Neural progenitor cell (in vitro differentiated cells): ENCODE measurements around the gene S100A4. TPM values are rescaled to one million over a fixed set of nuclear protein-coding genes. Genes with fewer than 3 reads are reported as not detected.

Experiments
- DNase-seq: peaks from one replicate; pipeline ENCODE4 v3.0.0-alpha.2; 2016; ENCODE audit warnings: low spot score
- H2AFZ ChIP-seq: fragments of 200-600 bp; sonication (generic); replicated peaks from 2 replicates; pipeline ENCODE4 v1.6.1; 2016; ENCODE audit warnings: antibody characterized with exemption
- H3F3A ChIP-seq: fragments of 200-600 bp; sonication (generic); 2 replicates; pipeline ENCODE4 v1.6.1; 2016; ENCODE audit warnings: antibody characterized with exemption, low read depth
- H3K27ac ChIP-seq: fragments of 200-600 bp; sonication (generic); 2 replicates; pipeline ENCODE4 v1.5.1; 2016; ENCODE audit warnings: mild to moderate bottlenecking
- H3K27me3 ChIP-seq: fragments of 200-600 bp; sonication (generic); 2 replicates; pipeline ENCODE4 v1.6.1; 2016; ENCODE audit warnings: mild to moderate bottlenecking, moderate library complexity
- H3K36me3 ChIP-seq: fragments of 200-600 bp; sonication (generic); 2 replicates; pipeline ENCODE4 v1.5.1; 2016
- H3K4me1 ChIP-seq: fragments of 200-600 bp; sonication (generic); 2 replicates; pipeline ENCODE4 v1.6.1; 2016; ENCODE audit warnings: mixed run types
- H3K4me2 ChIP-seq: fragments of 200-600 bp; sonication (generic); 2 replicates; pipeline ENCODE4 v1.6.1; 2016
- H3K4me3 ChIP-seq: fragments of 200-600 bp; sonication (generic); 2 replicates; pipeline ENCODE4 v1.5.1; 2016
- H3K79me2 ChIP-seq: fragments of 200-600 bp; sonication (generic); 2 replicates; pipeline ENCODE4 v1.6.1; 2016; ENCODE audit warnings: low read depth
- H3K9ac ChIP-seq: fragments of 200-600 bp; sonication (generic); 2 replicates; pipeline ENCODE4 v1.6.1; 2016
- H3K9me3 ChIP-seq: fragments of 200-600 bp; sonication (generic); 2 replicates; pipeline ENCODE4 v1.5.1; 2016; ENCODE audit warnings: low read depth
- H4K20me1 ChIP-seq: fragments of 200-600 bp; sonication (generic); 2 replicates; pipeline ENCODE4 v1.6.1; 2016; ENCODE audit warnings: low read depth
- H3K27ac Mint-ChIP-seq: 3 replicates; pipeline ENCODE4 v1.8.0; 2021; ENCODE audit warnings: mixed read lengths
- H3K27me3 Mint-ChIP-seq: 2 replicates; pipeline ENCODE4 v1.8.0; 2022; ENCODE audit warnings: low read depth, mild to moderate bottlenecking, inconsistent platforms, moderate library complexity, mixed read lengths; ENCODE audit not compliant: insufficient read depth
- H3K36me3 Mint-ChIP-seq: 3 replicates; pipeline ENCODE4 v1.8.0; 2021; ENCODE audit warnings: mixed read lengths
- H3K4me1 Mint-ChIP-seq: 3 replicates; pipeline ENCODE4 v1.8.0; 2021; ENCODE audit warnings: mixed read lengths
- H3K4me3 Mint-ChIP-seq: 3 replicates; pipeline ENCODE4 v1.8.0; 2021; ENCODE audit warnings: mild to moderate bottlenecking, moderate library complexity, mixed read lengths
- H3K9me3 Mint-ChIP-seq: 3 replicates; pipeline ENCODE4 v1.8.0; 2020; ENCODE audit warnings: mixed read lengths
- CTCF ChIP-seq: fragments of 200-600 bp; sonication (generic); IDR thresholded peaks from 2 replicates; pipeline ENCODE4 v1.5.1; 2017; ENCODE audit warnings: antibody characterized with exemption, mild to moderate bottlenecking
- EZH2 ChIP-seq: fragments of 200-600 bp; sonication (generic); IDR thresholded peaks from 2 replicates; pipeline ENCODE4 v1.6.1; 2017; ENCODE audit warnings: antibody characterized with exemption, mild to moderate bottlenecking, moderate library complexity
- EZH2phosphoT487 ChIP-seq: fragments of 200-600 bp; sonication (generic); IDR thresholded peaks from 2 replicates; pipeline ENCODE4 v1.6.1; 2017; ENCODE audit warnings: antibody characterized with exemption
- total RNA-seq: library from RNA; depleted of rRNA; stranded (reverse); fragments of >200 nt; gene quantifications from 2 replicates; pipeline ENCODE4 v1.2.3, GENCODE V29; 2015; ENCODE audit warnings: low replicate concordance

The S100A4 gene
- total RNA-seq, 1 donor from 2014 or later: 34.3 TPM

- Histone ChIP-seq H3K4me1 (no peaks in the 10 kb centered on the region), H3K27me3 (peaks cover 6% of the 10 kb centered on the region), H2AFZ (no peak overlapping the region), H3F3A (peaks cover 3% of the 10 kb centered on the region), H3K9ac (no peak overlapping the region), H3K79me2 (no peaks in the 10 kb centered on the region), H3K36me3 (no peaks in the 10 kb centered on the region), H3K4me3 (no peak overlapping the region), H3K27ac (no peak overlapping the region), H4K20me1 (no peaks in the 10 kb centered on the region), H3K4me2 (no peak overlapping the region), H3K9me3 (no peaks in the 10 kb centered on the region)
- TF ChIP-seq EZH2phosphoT487 (no peak), CTCF (no peak), EZH2 (no peak)
- no peak overlapping the region for H3K4me3 Mint-ChIP-seq
- no peak for DNase-seq
- H3K36me3 Mint-ChIP-seq: no peaks in the 10 kb centered on the region
- no peaks in the 10 kb centered on the region for H3K9me3 Mint-ChIP-seq
- H3K27me3 Mint-ChIP-seq: peaks cover 5% of the 10 kb centered on the region
- peaks cover 16% of the 10 kb centered on the region for H3K4me1 Mint-ChIP-seq
- H3K27ac Mint-ChIP-seq: peak overlapping the region; percentile 66
Observed at GRCh38 chr1:153507926-153508583, 37.6 kb downstream of the S100A4 start.

- H3K9ac ChIP-seq: no peak overlapping the region
- no peaks in the 10 kb centered on the region for H3K9me3 ChIP-seq
- H3K4me1 ChIP-seq: no peaks in the 10 kb centered on the region
- H3K4me3 ChIP-seq: no peak overlapping the region
- Mint-ChIP-seq H3K4me3 (no peak overlapping the region), H3K27ac (no peak overlapping the region), H3K27me3 (peaks cover 5% of the 10 kb centered on the region), H3K4me1 (peaks cover 16% of the 10 kb centered on the region), H3K36me3 (no peaks in the 10 kb centered on the region), H3K9me3 (no peaks in the 10 kb centered on the region)
- peaks cover 3% of the 10 kb centered on the region for H3F3A ChIP-seq
- H3K27me3 ChIP-seq: peaks cover 6% of the 10 kb centered on the region
- no peak for DNase-seq
- no peak overlapping the region for H3K27ac ChIP-seq
- no peaks in the 10 kb centered on the region for H3K36me3 ChIP-seq
- H4K20me1 ChIP-seq: no peaks in the 10 kb centered on the region
- TF ChIP-seq EZH2phosphoT487 (no peak), EZH2 (no peak), CTCF (no peak)
- H3K79me2 ChIP-seq: no peaks in the 10 kb centered on the region
- no peak overlapping the region for H3K4me2 ChIP-seq
- H2AFZ ChIP-seq: no peak overlapping the region
Observed at GRCh38 chr1:153506831-153507413, 38.7 kb downstream of the S100A4 start.

- no peak for DNase-seq
- Histone ChIP-seq H3K9me3 (no peaks in the 10 kb centered on the region), H3F3A (peaks cover 3% of the 10 kb centered on the region), H4K20me1 (no peaks in the 10 kb centered on the region), H2AFZ (no peak overlapping the region), H3K27me3 (peaks cover 1% of the 10 kb centered on the region), H3K9ac (no peak overlapping the region), H3K36me3 (no peaks in the 10 kb centered on the region), H3K4me1 (no peaks in the 10 kb centered on the region), H3K79me2 (no peaks in the 10 kb centered on the region), H3K4me3 (no peak overlapping the region), H3K4me2 (no peak overlapping the region), H3K27ac (no peak overlapping the region)
- no peaks in the 10 kb centered on the region for H3K9me3 Mint-ChIP-seq
- TF ChIP-seq EZH2phosphoT487 (no peak), CTCF (no peak), EZH2 (no peak)
- H3K27ac Mint-ChIP-seq: no peak overlapping the region
- no peak overlapping the region for H3K4me3 Mint-ChIP-seq
- no peaks in the 10 kb centered on the region for H3K36me3 Mint-ChIP-seq
- peaks cover 5% of the 10 kb centered on the region for H3K27me3 Mint-ChIP-seq
- H3K4me1 Mint-ChIP-seq: peaks cover 16% of the 10 kb centered on the region
Observed at GRCh38 chr1:153506386-153506785, 39.2 kb downstream of the S100A4 start.
